GM21367 (cell line): Measurements from ENCODE around the gene FAM120AOS.

Experiments
- ATAC-seq: cut with Tn5 transposase; IDR thresholded peaks from one replicate; pipeline ENCODE4 v1.9.1; 2021; ENCODE audit not compliant: unreplicated experiment

The FAM120AOS gene

GRCh38 chr9:93467462-93467861 lies 14.1 kb upstream of the FAM120AOS start:
- no peak for ATAC-seq

- ATAC-seq = no peak
These were observed 13.7 kb upstream of the FAM120AOS start for GRCh38 chr9:93467062-93467416.

- ATAC-seq = no peak
These were observed 13.2 kb upstream of the FAM120AOS start for GRCh38 chr9:93466416-93467061.

GRCh38 chr9:93465855-93466254 lies 12.5 kb upstream of the FAM120AOS start:
- no peak for ATAC-seq

- ATAC-seq = no peak
These were observed 11.5 kb upstream of the FAM120AOS start for GRCh38 chr9:93464876-93465275.

GRCh38 chr9:93464395-93464794 lies 11.0 kb upstream of the FAM120AOS start:
- no peak for ATAC-seq

GRCh38 chr9:93463638-93464248 lies 10.4 kb upstream of the FAM120AOS start:
- no peak for ATAC-seq

- no peak for ATAC-seq
These were observed 8.4 kb upstream of the FAM120AOS start for GRCh38 chr9:93461821-93462220.

GRCh38 chr9:93461414-93461743 lies 8.0 kb upstream of the FAM120AOS start:
- ATAC-seq = no peak

GRCh38 chr9:93460689-93461413 lies 7.5 kb upstream of the FAM120AOS start:
- ATAC-seq = no peak

GRCh38 chr9:93459432-93459847 lies 6.1 kb upstream of the FAM120AOS start:
- ATAC-seq = no peak

GRCh38 chr9:93458712-93459111 lies 5.3 kb upstream of the FAM120AOS start:
- ATAC-seq = no peak

GRCh38 chr9:93457006-93457405 lies 3.6 kb upstream of the FAM120AOS start:
- ATAC-seq = no peak

- ATAC-seq = no peak
These were observed 3.1 kb upstream of the FAM120AOS start for GRCh38 chr9:93456504-93456903.

- ATAC-seq = no peak
These were observed 2.6 kb upstream of the FAM120AOS start for GRCh38 chr9:93456022-93456421.

GRCh38 chr9:93452710-93453046 lies 703 bp downstream of the FAM120AOS start:
- no peak for ATAC-seq

GRCh38 chr9:93451849-93452709 lies 1.3 kb downstream of the FAM120AOS start:
- no peak for ATAC-seq

GRCh38 chr9:93450945-93451815 lies 2.2 kb downstream of the FAM120AOS start, which contains the start of gene FAM120A:
Gene FAM120A, plus strand, starts transcription at chr9:93451685. Its CDS starts 231 bp downstream, at chr9:93451916.
- ATAC-seq = peak; percentile 48

- ATAC-seq = no peak
These were observed 5.7 kb downstream of the FAM120AOS start for GRCh38 chr9:93447655-93448054.

- no peak for ATAC-seq
These were observed 7.3 kb downstream of the FAM120AOS start for GRCh38 chr9:93446073-93446472.
